Lung microvascular endothelial cell (primary cell): ENCODE data around the gene KLHL22. TPM values are rescaled to one million over a fixed set of nuclear protein-coding genes. Genes with fewer than 3 reads are reported as not detected.
"Not testable (repeated sequence)": the region's sequence is repeated elsewhere in the genome, so short reads cannot be mapped to it uniquely, and the experiment has no call there.

Experiments used
- DNase-seq, 2 donors: peaks; one replicate each; pipeline versions ENCODE4 v3.0.0 to v3.0.0-alpha.2; 2010; ENCODE audit warnings: low read depth in 2 of 2
- total RNA-seq: library from RNA; depleted of rRNA; stranded (reverse); fragments of >200 nt; gene quantifications from 2 replicates; pipeline ENCODE4 v1.2.1, GENCODE V29; 2014

The KLHL22 gene
- total RNA-seq, 1 donor from 2014 or later: 13.7 TPM

DNA sequence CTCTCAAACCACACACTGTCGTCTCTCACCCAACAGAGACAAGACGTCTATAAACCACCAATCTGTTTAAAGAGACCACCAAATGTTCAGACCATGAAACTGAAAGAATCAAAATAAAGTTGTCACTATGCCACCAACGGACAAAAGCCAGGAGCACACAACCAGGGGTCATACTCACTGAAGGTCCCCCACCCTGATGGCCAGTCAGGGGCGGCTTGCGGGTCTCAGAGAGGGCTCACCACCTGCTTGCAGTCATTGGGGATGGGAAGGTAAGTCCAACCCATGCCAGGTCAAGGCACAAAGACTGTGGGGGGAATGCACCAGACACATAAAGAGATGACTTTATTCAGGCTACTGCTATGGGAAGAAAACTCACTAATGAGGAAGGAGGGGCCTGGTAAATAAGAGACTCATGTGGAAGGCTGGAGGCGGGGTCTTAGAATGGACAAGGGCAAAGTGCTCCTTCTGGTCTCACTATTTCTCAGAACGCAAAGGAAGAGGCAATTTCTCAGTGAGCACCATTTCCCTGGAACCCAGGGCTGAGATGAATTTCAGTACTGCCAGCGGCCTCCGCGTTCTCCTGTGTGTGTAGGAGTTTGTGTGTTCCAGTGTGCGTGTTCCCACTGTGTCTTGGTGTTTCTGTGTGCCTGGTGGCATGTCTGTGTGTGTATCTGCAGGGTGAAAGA, 75.3 kb downstream of the KLHL22 start:
- DNase-seq: no peak

DNA sequence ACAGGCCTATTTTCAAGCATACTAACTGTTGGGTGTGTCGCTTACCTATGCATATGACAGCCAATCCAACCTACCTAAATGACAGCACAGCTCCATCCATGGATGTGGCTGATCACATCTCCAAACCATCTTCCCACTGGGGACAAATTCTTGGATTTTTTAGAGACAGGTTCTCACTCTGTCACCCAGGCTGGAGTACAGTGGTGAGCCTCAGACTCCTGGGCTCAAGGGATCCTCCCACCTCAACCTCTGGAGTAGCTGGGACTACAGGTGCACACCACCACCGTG, 76.0 kb downstream of the KLHL22 start:
- DNase-seq: no peak

DNA sequence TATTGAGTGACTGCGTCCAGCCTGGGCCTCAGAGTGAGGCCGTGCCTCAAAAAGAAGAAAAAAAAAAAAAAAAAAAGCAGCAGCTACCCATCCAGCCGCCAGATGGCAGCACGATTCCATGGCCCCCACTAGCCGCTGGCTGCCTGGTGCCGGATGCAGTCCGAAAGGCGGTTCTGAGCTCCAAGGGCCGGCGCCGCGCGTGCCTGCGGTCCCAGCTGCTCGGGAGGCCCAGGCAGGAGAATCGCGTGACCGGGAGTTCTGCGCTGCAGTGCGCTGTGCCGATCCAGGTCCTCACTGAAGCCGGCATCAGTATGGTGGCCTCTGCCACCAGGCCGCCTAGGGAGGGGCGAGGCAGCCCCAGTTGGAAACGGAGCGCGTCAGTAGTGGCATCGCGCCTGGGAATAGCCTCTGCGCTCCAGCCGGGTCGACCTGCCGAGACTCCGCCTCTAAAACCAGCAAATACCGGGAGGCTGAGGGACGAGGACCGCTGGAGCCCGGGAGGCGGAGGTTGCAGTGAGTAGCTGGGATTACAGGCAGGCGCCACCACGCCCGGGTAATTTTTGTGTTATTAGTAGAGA, 77.3 kb downstream of the KLHL22 start:
- DNase-seq: peak; percentile 85 to 91

DNA sequence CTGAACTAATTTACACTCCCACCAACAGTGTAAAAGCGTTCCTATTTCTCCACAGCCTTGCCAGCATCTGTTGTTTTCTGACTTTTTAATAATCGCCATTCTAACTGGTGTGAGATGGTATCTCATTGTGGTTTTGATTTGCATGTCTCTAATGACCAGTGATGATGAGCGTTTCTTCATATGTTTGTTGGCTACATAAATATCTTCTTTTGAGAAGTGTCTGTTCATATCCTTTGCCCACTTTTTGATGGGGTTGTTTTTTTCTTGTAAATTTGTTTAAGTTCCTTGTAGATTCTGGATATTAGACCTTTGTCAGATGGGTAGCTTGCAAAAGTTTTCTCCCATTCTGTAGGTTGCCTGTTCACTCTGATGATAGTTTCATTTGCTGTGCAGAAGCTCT, 79.9 kb downstream of the KLHL22 start:
- DNase-seq: not testable (repeated sequence)

DNA sequence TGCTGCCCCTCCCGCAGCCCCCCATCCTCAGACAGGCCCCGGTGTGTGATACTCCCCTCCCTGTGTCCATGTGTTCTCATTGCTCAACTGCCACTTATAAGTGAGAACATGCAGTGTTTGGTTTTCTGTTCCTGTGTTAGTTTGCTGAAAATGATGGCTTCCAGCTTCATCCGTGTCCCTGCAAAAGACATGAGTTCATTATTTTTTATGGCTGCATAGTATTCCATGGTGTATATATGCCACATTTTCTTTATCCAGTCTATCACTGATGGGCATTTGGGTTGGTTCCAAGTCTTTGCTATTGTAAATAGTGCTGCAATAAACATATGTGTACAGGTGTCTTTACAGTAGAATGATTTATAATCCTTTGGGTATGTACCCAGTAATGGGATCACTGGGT, 80.4 kb downstream of the KLHL22 start:
- DNase-seq: not testable (repeated sequence)

DNA sequence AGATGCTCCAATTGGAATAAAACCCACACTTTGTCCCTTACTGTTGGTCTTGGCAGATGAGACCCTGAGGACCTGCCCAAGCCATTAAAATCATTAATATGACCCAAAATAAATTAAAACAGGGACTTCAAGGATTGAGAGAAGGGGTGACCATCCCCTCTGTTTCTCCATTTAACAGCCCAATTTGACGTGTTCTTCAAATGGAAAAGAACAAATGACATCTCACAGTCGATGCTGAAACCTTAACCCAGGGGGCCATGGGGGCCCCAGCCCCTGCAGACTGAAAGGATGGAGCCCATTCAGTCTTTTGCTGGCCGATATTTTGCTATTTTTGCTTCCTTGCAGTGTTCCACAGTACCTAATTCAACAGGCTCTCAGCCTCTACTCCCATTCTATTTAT, 81.1 kb downstream of the KLHL22 start:
- no peak for DNase-seq

DNA sequence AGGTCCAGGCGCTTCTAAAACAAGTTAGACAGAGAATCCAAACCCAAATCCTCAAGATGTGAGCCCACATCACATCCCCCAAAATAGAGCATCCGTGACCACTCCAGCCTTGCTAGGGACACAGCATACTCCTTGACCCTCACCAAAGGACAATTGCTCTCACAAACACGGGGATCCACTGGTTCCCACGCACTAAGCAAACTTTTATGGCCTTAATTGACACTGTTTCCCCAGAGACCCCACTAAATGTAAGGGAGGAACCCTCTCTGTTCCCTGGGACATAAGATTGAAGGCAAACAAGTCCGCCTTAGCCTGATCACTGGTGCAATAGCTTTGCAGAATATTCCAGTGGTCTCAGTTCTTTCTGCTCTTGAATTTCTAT, 81.5 kb downstream of the KLHL22 start:
- DNase-seq: no peak

DNA sequence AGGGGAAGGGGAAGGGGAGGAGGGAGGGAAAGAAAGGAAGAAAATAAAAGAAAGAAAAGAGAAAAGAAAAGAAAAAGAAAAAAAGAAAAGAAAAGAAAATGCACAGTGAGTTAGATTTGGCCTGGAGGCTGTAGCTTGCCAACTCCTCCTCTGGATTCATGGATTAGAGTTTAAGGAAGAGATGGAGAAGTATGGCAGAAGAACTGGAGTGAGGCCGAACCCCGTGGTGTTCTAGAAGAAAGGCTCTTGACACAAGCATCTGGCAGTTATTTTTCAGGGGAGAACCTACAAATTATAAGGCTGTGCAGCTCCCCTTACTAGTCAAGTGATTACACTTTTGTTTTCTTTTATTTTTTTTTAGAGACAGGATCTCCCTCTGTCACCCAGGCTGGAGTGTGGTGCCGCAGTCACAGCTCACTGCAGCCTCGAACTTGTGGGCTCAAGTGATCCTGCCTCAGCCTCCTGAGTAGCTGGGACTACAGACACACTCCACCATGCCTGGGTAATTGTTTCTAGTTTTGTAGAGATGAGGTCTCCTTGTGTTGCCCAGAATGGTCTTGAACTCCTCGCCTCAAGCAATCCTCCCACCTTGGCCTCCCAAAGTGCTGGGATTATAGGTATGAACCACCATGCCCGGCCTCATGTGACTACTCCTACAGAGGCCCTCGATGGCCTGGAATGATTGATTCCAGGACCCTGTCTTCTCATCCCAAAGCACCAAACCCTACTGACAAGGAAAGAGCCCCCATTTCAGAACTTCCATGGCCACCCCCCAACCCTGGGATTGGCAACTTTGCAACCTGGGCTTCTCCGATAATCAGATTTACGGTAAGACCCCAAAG, 82.2 kb downstream of the KLHL22 start:
- no peak for DNase-seq

DNA sequence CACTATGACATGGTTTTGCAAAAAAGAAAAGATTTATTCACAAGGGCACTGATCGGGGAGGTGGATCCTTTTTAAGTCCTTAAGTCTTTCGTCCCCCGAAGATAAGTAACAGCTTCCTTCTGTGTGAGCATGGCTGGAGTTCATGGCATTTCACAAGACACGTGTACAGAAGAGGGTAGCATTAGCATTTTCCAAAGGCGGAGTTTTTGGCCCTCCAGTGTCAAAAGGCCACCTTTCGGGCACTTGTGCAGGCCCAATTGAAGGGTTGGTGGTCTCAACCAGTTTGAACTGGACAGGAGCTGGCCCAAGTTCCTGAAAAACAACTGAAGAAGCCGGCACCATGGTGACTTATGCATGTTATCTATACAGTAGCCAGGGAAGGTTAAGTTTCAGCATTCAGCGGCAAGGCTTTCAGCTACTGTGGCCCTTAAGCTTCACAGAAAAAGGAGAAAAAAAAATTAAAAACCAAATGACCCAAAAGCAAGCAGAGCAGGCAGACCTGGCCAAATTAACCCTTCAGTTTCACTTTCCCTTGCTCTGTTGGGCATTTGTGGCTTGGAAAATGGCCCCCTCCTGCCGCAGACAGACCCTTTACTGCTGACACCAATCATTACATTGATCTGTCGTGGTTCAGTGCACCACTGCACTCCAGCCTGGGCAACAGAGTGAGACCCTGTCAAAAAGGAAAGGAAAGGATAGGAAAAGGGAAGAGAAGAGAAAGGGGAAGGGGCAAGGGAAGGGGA, 83.0 kb downstream of the KLHL22 start:
- no peak for DNase-seq

DNA sequence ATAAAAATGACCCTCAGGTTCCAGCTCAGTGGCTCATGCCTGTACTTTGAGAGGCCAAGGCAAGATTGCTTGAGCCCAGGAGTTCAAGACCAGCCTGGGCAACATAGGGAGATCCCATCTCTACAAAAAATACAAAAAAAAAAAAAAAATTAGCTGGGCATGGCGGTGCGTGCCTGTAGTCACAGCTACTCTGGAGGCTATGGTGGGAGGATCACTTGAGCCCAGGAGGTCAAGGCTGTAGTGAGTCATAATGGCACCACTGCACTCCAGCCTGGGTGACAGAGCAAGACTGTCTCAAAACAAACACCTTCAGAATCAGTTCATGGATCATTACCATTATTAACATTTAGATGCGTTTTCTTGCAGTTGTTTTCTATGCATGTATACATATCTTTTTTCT, 86.2 kb downstream of the KLHL22 start:
- not testable (repeated sequence) for DNase-seq

DNA sequence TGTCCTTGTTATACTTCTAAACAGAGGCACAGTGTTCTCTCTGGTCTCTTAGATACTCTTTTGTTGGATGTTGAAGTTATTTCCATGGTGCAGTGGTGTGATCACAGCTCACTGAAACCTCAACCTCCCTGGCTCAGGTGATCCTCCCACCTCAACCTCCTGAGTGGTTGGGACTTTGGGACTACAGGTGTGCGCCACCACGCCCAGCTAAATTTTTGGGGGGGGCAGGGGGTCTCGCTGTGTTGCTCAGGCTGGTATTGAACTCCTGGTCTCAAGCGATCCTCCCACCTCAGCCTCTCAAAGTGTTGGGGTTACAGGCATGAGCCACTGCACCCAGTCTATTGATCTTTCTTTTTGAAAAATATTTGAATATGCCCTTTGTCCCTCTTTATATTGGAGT, 86.7 kb downstream of the KLHL22 start:
- DNase-seq: no peak

DNA sequence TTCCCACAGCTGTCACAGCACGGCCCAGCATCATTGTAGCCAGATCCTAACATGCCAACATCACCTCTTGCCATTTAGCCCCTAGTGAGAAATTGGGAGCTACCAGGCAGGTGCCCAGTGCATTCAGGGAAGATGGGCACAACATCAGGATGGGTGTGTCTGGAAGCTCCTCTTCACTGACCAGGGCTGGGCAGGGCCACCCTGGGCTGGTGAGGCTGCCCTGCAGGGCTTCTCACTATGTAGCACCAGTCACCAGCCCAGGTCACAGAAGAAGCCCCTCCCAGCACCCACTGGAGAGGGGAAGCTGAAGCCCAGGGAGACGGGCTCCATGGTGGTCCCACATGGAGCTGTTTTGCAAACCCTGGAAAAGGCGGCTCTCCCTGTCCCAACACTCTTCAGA, 87.8 kb downstream of the KLHL22 start:
- DNase-seq: no peak

DNA sequence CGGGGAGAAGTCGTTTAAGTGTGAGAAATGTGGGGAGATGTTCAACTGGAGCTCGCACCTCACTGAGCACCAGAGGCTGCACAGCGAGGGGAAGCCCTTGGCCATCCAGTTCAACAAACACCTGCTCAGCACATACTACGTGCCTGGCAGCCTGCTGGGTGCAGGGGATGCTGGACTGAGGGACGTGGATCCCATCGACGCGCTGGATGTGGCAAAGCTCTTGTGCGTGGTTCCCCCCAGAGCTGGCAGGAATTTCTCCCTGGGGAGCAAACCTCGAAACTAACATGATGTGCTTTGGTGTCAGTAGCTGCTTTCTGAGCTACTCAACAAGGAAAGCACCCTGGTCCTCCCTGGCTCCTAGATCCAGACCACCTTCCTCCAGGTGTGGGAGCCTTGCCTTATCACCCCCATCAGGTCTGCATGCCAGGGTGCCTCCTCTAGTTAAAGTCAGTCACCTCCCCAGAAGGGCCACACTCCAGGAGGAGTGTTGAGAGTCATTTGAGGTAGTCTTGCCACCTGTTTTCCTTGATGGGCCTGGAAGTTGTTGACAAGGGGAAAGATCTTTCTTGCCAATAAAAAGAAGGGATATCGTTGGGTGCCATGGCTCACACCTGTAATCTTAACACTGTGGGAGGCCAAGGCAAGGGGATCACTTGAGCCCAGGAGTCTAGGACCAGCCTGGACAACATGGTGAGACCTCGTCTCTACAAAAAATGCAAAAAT, 88.7 kb downstream of the KLHL22 start:
- no peak for DNase-seq

DNA sequence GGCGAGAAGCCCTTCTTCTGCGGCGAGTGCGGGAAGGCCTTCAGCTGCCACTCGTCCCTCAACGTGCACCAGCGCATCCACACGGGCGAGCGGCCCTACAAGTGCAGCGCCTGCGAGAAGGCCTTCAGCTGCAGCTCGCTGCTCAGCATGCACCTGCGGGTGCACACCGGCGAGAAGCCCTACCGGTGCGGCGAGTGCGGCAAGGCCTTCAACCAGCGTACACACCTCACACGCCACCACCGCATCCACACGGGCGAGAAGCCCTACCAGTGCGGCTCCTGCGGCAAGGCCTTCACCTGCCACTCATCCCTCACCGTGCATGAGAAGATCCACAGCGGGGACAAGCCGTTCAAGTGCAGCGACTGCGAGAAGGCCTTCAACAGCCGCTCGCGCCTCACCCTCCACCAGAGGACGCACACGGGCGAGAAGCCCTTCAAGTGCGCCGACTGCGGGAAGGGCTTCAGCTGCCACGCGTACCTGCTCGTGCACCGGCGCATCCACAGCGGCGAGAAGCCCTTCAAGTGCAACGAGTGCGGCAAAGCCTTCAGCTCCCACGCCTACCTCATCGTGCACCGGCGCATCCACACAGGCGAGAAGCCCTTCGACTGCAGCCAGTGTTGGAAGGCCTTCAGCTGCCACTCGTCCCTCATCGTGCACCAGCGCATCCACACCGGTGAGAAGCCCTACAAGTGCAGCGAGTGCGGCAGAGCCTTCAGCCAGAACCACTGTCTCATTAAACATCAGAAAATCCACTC, 89.5 kb downstream of the KLHL22 start:
- no peak for DNase-seq

DNA sequence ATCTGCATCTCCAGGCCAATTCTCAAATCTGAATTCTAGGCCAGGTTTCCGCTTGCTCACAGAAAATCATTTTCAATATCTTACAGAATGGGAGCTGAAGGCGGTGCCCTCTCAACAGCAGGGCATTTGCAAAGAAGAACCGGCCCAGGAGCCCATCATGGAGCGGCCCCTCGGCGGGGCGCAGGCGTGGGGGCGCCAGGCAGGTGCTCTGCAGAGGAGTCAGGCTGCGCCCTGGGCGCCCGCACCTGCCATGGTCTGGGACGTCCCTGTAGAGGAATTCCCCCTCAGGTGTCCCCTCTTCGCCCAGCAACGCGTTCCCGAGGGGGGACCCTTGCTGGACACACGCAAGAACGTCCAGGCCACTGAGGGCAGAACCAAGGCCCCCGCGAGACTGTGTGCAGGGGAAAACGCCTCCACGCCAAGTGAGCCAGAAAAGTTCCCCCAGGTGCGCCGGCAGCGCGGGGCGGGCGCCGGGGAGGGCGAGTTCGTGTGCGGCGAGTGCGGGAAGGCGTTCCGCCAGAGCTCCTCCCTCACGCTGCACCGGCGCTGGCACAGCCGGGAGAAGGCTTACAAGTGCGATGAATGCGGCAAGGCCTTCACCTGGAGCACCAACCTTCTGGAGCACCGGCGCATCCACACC, 90.2 kb downstream of the KLHL22 start:
- no peak for DNase-seq

DNA sequence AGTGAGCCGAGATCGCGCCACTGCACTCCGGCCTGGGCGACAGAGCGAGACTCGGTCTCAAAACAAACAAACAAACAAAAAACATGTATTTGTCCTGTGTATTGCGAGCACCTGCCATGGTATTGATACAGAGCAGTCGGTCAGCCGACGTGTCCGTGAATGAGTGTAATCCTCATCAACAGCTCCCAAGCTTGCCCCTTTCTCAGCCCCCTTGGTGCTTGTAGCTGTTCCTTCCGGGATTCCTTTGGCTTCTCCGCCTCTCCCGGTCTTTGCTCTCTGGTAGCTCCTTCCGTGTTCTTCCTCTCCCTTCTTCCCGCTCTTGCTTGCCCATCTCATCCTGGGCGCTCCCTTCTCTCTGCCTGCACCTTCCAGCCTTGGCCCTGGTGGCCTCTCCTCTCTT, 90.7 kb downstream of the KLHL22 start:
- DNase-seq: no peak

DNA sequence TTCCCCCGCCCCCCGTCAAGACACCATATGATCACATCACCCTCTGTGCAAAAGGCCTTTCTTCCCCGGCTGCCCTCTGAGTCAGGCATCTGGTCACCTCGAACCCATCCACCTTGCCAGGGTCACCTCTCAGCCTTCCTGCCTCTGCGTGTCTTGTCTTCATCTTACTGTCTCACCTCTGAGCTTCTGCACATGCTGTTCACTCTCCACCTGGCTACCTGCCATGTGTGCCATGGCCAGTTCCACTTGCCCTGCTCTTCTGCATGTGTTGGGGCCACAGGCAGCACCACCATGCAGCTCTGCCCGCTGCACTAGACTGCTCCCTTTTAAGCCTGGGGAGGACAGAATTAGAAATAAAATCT, 91.8 kb downstream of the KLHL22 start:
- no peak for DNase-seq

DNA sequence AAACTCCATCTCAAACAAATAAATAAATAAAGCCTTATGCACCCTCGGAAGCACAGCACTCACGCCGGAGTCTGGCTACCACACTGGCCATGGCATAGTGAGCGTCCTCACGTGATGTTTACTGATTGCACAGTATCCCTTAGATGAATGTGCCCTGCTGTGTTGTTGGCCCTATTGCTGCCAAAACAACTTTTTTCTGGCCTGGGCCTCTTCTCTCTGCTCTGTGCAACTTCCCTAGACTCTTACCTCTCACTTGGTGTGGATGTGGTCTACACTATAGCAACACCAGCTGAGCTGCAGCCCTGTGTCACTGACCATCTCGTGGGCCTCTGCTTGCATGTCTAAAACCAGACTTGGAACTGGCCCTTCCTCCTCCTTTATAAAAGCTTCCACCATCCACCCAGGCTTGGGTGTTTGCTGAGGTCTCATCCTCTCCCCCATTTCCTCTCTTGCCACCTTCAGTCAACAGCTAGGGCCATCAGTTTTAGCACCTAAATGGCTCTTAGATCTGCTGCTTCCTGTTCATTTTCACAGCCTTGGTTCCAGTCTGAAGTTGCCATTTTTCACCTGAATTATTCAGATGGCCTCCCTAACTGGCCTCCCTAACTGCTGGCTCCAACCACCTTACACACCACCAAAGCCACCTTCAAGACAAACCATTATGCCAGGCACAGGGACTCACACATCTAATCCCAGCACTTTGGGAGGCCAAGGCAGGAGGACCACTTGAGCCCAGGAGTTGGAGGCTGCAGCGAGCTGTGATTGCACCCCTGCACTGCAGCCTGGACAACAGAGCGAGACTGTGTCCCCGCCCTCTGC, 92.4 kb downstream of the KLHL22 start:
- DNase-seq: no peak

DNA sequence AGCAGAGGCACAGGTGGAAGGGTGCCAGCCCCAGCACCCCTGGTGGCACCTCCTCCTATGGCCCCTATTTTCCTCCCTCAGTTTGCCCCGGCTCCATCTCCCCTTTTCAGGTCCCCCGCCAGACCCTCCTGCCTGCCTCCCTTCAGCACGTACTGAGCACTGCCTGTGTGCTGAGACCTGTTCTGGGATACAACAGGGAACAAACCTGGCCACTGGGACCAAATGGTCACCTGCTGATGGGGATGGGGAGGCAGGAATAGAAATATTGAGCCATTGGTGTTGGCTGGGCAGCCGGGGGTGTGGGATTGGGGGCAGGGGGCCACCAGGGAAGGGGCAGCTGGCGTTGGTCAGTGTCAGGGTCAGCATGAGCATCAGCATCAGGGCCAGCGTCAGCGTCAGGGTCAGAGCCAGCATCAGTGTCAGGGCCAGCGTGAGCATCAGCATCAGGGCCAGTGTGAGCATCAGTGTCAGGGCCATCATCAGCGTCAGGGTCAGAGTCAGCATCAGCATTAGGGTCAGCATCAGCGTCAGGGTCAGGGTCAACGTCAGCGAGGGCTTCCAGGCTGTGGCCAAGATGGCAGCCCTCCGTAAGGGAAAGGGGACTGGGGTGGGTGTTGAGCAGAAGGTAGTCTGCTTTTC, 94.1 kb downstream of the KLHL22 start:
- no peak for DNase-seq
